ENCODE data around the gene STIMATE. TPM values are rescaled to one million over a fixed set of nuclear protein-coding genes. Genes with fewer than 3 reads are reported as not detected.

The STIMATE gene
- total and polyA plus RNA-seq, 4 donors: 14.0 to 24.4 (median 20.9) TPM

- Histone ChIP-seq H3K4me1 (ENCODE audit: control insufficient read depth in 4 of 4, insufficient read depth in 4 of 4, low read length in 3 of 4) (peaks cover 0 to 19% (median 10%) of the 10 kb centered on the region in 4 donors), H3K4me3 (ENCODE audit: low read depth in 1 of 3, low read length in 3 of 3) (no peak overlapping the region), H3K9ac (ENCODE audit: low read depth in 1 of 2, low read length in 2 of 2) (no peak overlapping the region), H3K27me3 (ENCODE audit: control insufficient read depth in 4 of 4, insufficient read depth in 4 of 4, low read length in 3 of 4) (no peaks in the 10 kb centered on the region), H3K36me3 (ENCODE audit: control insufficient read depth in 4 of 4, insufficient read depth in 3 of 4, low read depth in 1 of 4, low read length in 3 of 4) (peaks cover 0 to 15% (median 3%) of the 10 kb centered on the region in 4 donors), H3K27ac (ENCODE audit: low read depth in 1 of 2, low read length in 2 of 2) (no peak overlapping the region), H3K9me3 (ENCODE audit: control insufficient read depth in 4 of 4, low read length in 3 of 4) (no peaks in the 10 kb centered on the region)
- no peak for DNase-seq (ENCODE audit: low spot score)
- no peak for TF ChIP-seq FOXA1 (IDR thresholded peaks at IDR 0.05)
- no peak for TF ChIP-seq TAF1 (conservative IDR thresholded peaks at IDR 0.05)
- no peak for TF ChIP-seq RXRA (IDR thresholded peaks at IDR 0.05)
- TF ChIP-seq ZBTB33 (IDR thresholded peaks at IDR 0.05): no peak
- TF ChIP-seq REST (IDR thresholded peaks at IDR 0.05): no peak
- no peak for TF ChIP-seq HNF4A (conservative IDR thresholded peaks at IDR 0.05)
- no peak for TF ChIP-seq RAD21 (IDR thresholded peaks at IDR 0.05)
- TF ChIP-seq SP1 (IDR thresholded peaks at IDR 0.05): no peak
- no peak for TF ChIP-seq JUND (IDR thresholded peaks at IDR 0.05)
- no peak for TF ChIP-seq HNF4G (IDR thresholded peaks at IDR 0.05)
- no peak for TF ChIP-seq EGR1 (IDR thresholded peaks at IDR 0.05; ENCODE audit: low read depth in 2 of 2)
- no peak for TF ChIP-seq YY1 (IDR thresholded peaks at IDR 0.05)
- no peak for TF ChIP-seq FOXA2 (IDR thresholded peaks at IDR 0.05)
- TF ChIP-seq GABPA (IDR thresholded peaks at IDR 0.05 in 1 of 2, conservative IDR thresholded peaks at IDR 0.05 in 1 of 2): no peak
- no peak for TF ChIP-seq ATF3 (IDR thresholded peaks at IDR 0.05)
- TF ChIP-seq CTCF (IDR thresholded peaks at IDR 0.05; ENCODE audit: low read depth, low read length, missing input control): no peak
- WGBS: 75% methylated on average over 6 of the region's 6 CpGs
Measured at GRCh38 chr3:52931328-52931727, 34.0 kb upstream of the STIMATE start.

- DNase-seq (ENCODE audit: low spot score): no peak
- Histone ChIP-seq H3K27me3 (ENCODE audit: control insufficient read depth in 4 of 4, insufficient read depth in 4 of 4, low read length in 3 of 4) (no peaks in the 10 kb centered on the region), H3K4me1 (ENCODE audit: control insufficient read depth in 4 of 4, insufficient read depth in 4 of 4, low read length in 3 of 4) (peaks cover 0 to 19% (median 10%) of the 10 kb centered on the region in 4 donors), H3K4me3 (ENCODE audit: low read depth in 1 of 3, low read length in 3 of 3) (no peak overlapping the region), H3K9me3 (ENCODE audit: control insufficient read depth in 4 of 4, low read length in 3 of 4) (no peaks in the 10 kb centered on the region), H3K36me3 (ENCODE audit: control insufficient read depth in 4 of 4, insufficient read depth in 3 of 4, low read depth in 1 of 4, low read length in 3 of 4) (peaks cover 0 to 15% (median 4%) of the 10 kb centered on the region in 4 donors), H3K9ac (ENCODE audit: low read depth in 1 of 2, low read length in 2 of 2) (no peak overlapping the region), H3K27ac (ENCODE audit: low read depth in 1 of 2, low read length in 2 of 2) (no peak overlapping the region)
- WGBS: 96% methylated on average over 3 of the region's 3 CpGs
- TF ChIP-seq NR2F2 (IDR thresholded peaks at IDR 0.05) (no peak), RAD21 (IDR thresholded peaks at IDR 0.05) (no peak), CTCF (IDR thresholded peaks at IDR 0.05; ENCODE audit: low read depth, low read length, missing input control) (no peak), EGR1 (IDR thresholded peaks at IDR 0.05; ENCODE audit: low read depth in 2 of 2) (no peak), JUND (IDR thresholded peaks at IDR 0.05) (no peak), TAF1 (conservative IDR thresholded peaks at IDR 0.05) (no peak), FOXA1 (IDR thresholded peaks at IDR 0.05) (no peak)
Measured at GRCh38 chr3:52930748-52931147, 33.4 kb upstream of the STIMATE start.
